ENCODE measurements around the gene CD40.
A peak's percentile ranks its signal among the peaks of the same experiment; 100 is the strongest.

Gene CD40

DNA sequence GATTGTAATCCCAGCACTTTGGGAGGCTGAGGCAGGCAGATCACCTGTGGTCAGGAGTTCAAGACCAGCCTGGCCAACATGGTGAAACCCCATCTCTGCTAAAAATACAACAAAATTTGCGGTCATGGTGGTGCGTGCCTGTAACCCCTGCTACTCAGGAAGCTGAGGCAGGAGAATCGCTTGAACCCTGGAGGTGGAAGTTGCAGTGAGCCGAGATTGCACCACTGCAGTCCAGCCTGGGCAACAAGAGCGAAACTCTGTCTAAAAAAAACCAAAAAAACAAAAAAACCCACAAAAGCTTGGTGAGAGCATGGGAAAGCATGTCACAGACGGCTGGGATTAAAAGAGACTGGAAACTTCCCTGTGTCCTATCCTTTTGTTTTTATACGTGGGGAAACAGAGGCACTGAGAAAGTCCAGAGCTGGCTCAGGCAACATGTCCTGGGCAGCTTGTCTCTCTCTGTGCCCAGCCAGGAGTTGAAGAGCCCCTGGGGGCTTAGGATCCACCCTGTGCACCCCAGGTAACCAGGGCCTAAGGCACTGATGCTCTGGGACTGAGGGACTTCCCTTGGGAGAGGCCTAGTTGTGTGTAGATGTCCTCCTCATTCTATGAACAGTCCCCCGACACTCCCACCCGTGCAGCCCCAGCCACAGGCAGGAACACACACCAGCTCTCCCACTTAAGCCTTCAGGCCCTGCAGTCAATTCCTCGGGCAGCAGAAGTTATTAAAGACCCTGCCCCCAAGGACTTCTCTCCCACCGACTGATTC lies 16.0 kb downstream of the CD40 start:
- Histone ChIP-seq H3K4me1 (no peaks in the 10 kb centered on the region), H3K4me3 (no peak overlapping the region), H3K9me3 (no peaks in the 10 kb centered on the region), H3K27me3 (ENCODE audit: low read depth) (peaks cover 33% of the 10 kb centered on the region; the same call in 1 of the 2 replicates), H3K36me3 (replicated peaks) (no peaks in the 10 kb centered on the region)
- DNase-seq (ENCODE audit: low spot score in 2 of 2) = no peak
- in situ Hi-C loops (cut with MboI; ENCODE audit: low sequenced_read_pairs) = loop anchor here (25.0 kb wide), 1 partner anchor 203 kb away; no protein-coding TSS in a partner anchor

DNA sequence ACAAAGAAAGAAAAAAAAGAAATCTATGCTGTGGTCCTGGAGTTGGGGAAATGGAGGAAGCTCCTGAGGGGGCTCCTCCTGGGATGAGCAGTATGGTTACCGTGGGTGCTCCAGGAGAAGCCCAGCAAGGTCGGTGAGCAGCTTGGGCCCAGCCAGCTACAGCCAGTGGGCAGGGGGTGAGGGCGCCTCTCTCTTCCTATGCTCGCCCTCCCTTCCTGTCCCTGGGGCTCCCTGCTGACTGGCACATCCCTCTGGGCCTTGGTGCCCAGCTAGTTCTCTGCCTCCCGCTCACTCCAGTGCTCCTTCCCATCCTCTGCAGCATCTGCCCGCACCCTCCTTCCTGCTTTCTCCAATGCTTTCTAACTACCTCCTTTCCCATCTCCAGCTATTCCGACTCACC lies 16.6 kb downstream of the CD40 start:
- no peak for DNase-seq (ENCODE audit: low spot score in 2 of 2)
- H3K4me1 ChIP-seq = no peaks in the 10 kb centered on the region
- no peaks in the 10 kb centered on the region for H3K9me3 ChIP-seq
- peaks cover 33% of the 10 kb centered on the region for H3K27me3 ChIP-seq (ENCODE audit: low read depth)
- H3K4me3 ChIP-seq = no peak overlapping the region
- no peaks in the 10 kb centered on the region for H3K36me3 ChIP-seq (replicated peaks)
- in situ Hi-C loops (cut with MboI; ENCODE audit: low sequenced_read_pairs) = loop anchor here (25.0 kb wide), 1 partner anchor 203 kb away; no protein-coding TSS in a partner anchor

DNA sequence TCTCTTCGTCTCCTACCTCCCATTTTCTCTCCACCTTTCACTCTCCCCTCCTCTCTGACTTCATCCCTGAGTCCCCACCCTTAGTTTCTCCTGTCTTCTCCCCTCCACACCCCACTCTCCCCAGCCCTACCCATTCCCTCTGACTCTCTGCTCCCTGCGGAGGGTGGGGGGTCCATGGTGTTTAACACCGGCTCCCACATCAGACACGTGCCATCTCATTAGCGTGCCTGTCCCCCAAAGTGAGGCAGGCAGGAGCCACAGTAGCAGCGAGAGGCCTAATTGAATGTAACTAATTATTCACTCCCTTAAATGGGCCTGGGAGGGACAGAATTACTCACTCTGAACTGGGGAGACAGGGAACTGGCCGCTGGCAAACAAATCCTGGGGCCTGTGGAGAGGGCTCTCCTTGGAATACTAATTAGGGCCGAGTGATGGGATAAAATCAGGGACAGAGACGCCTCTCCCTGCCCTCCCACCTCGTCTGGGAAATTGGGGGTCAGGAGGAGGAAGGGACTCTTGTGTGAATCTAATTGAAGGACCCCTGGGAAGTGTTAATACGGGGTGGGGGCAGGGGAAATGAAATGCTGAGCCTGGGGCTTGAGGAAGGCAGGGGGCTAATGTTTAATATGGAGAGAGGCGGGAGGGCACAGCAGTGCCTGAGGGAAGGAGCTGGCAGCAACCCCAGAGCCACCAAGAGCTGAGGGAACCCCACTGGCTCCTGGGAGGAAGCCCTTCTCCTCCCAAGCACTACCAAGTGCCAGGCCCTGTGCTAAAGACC lies 17.9 kb downstream of the CD40 start:
- Histone ChIP-seq H3K4me1 (no peaks in the 10 kb centered on the region), H3K36me3 (replicated peaks) (no peaks in the 10 kb centered on the region), H3K4me3 (no peak overlapping the region), H3K9me3 (no peaks in the 10 kb centered on the region), H3K27me3 (ENCODE audit: low read depth) (peaks cover 33% of the 10 kb centered on the region)
- no peak for DNase-seq (ENCODE audit: low spot score in 2 of 2)
- in situ Hi-C loops (cut with MboI; ENCODE audit: low sequenced_read_pairs) = loop anchor here (25.0 kb wide), 1 partner anchor 201 kb away; no protein-coding TSS in a partner anchor

DNA sequence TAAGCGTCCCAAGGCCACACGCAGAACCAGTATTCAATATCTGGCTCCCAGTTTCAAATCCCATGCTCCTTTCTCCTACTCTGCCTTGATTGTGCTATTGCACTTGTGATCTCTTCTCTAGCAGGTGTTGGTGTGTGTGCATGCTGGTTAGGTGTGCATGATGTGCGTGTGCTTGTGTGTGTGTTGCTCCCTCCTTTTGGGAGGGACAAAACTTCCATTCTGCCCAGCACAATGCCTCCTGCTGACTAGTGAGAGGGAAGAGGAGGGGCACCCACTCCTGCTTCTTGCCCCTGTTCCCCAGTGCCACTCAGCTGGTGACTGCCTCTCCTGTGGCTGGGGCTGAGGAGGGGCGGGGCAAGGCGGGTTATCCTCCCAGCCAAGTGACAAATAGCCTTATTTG lies 19.7 kb downstream of the CD40 start:
- Histone ChIP-seq H3K4me3 (no peak overlapping the region), H3K4me1 (no peaks in the 10 kb centered on the region), H3K36me3 (replicated peaks) (no peaks in the 10 kb centered on the region), H3K27me3 (ENCODE audit: low read depth) (peaks cover 37% of the 10 kb centered on the region), H3K9me3 (no peaks in the 10 kb centered on the region)
- in situ Hi-C loops (cut with MboI; ENCODE audit: low sequenced_read_pairs) = loop anchor here (25.0 kb wide), 1 partner anchor 199 kb away; no protein-coding TSS in a partner anchor
- no peak for DNase-seq (ENCODE audit: low spot score in 2 of 2)

DNA sequence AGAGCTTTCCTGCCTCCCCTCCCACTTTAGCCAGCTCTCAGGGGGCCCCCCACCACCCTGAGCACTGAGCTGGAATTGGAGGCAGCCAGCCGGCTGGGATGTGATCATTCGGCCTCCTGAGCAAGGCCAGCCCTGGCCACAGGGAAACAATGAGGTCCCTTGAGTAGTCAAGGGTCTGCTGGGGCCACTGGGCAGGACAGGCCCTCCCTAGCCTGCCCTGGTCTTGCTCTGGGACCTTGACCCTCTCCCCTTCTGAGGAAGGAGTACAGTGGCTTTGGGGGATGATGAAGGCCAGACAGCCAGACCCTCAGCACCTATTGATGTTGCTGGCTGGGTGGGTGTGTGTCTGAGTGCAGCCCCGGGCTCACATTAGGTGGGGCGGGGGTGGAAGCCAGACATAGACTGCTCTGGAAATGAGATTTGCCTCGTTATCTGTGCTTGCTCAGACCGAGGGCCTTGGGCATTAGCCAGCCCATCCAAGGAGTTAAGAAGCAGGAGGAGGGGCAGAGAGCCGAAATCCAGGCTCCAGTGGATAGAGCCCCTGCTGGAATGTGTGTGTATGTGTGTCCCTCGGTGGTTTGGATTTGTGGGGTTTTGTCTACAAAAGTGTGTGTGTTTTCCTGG lies 21.3 kb downstream of the CD40 start:
- DNase-seq (ENCODE audit: low spot score in 2 of 2) = no peak
- Histone ChIP-seq H3K4me3 (no peak overlapping the region), H3K9me3 (no peaks in the 10 kb centered on the region), H3K36me3 (replicated peaks) (no peaks in the 10 kb centered on the region), H3K4me1 (no peaks in the 10 kb centered on the region), H3K27me3 (ENCODE audit: low read depth) (peaks cover 49% of the 10 kb centered on the region)
- in situ Hi-C loops (cut with MboI; ENCODE audit: low sequenced_read_pairs) = loop anchor here (25.0 kb wide), 1 partner anchor 198 kb away; no protein-coding TSS in a partner anchor

DNA sequence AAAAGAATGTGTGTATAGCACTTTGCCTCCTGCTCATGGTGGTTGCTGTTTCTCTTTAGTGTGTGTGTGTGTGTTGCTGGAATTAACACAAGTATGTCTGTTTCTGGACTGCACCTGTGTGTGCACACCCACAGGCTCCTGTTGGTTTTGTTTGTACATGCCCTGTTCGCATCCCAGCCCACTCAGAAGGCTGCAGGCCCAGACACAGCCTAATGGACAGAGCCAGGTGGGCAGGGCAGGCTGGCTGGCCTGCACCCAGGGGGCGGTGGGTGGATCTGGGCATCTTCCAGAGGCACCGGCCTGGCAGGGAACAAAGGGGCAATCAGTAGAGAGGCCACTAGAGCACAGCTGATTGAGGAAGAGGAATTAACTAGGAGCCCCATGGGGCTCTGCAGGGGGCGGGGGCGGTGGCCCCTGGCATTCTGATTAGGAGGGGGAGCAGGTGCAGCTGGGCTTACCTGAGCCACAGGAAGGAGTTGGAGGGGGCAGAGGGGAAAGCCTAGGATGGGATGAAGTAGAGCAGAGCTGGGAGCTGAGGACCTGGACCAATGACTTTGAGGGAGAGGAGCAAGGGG lies 21.9 kb downstream of the CD40 start:
- Histone ChIP-seq H3K4me1 (no peaks in the 10 kb centered on the region), H3K36me3 (replicated peaks) (no peaks in the 10 kb centered on the region), H3K27me3 (ENCODE audit: low read depth) (peaks cover 53% of the 10 kb centered on the region), H3K4me3 (no peak overlapping the region), H3K9me3 (no peaks in the 10 kb centered on the region)
- in situ Hi-C loops (cut with MboI; ENCODE audit: low sequenced_read_pairs) = loop anchor here (25.0 kb wide), 1 partner anchor 197 kb away; no protein-coding TSS in a partner anchor
- no peak for DNase-seq (ENCODE audit: low spot score in 2 of 2)

DNA sequence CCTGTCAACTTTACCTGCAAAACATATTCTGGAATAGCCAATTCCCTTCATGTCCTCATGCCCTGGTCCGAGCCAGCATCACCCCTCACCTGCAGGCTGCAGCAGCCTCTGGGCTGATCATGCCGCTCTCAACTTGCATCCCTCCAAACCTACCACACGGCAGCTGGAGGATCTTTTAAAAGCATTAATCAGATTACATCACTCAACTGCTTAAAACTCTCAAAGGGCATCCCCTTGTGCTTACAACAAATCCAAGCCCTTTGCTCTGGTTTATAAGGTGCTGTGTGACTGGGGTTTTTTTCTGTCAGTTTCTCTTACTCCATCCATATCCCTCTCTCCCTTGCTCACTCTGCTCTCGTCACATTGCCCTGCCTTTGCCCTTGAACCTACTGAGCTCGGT lies 24.0 kb downstream of the CD40 start:
- no peak for DNase-seq (ENCODE audit: low spot score in 2 of 2)
- Histone ChIP-seq H3K4me3 (no peak overlapping the region), H3K27me3 (ENCODE audit: low read depth) (peaks cover 49% of the 10 kb centered on the region), H3K36me3 (replicated peaks) (no peaks in the 10 kb centered on the region), H3K4me1 (no peaks in the 10 kb centered on the region), H3K9me3 (no peaks in the 10 kb centered on the region)
- in situ Hi-C loops (cut with MboI; ENCODE audit: low sequenced_read_pairs) = loop anchor here (25.0 kb wide), 1 partner anchor 195 kb away; no protein-coding TSS in a partner anchor

DNA sequence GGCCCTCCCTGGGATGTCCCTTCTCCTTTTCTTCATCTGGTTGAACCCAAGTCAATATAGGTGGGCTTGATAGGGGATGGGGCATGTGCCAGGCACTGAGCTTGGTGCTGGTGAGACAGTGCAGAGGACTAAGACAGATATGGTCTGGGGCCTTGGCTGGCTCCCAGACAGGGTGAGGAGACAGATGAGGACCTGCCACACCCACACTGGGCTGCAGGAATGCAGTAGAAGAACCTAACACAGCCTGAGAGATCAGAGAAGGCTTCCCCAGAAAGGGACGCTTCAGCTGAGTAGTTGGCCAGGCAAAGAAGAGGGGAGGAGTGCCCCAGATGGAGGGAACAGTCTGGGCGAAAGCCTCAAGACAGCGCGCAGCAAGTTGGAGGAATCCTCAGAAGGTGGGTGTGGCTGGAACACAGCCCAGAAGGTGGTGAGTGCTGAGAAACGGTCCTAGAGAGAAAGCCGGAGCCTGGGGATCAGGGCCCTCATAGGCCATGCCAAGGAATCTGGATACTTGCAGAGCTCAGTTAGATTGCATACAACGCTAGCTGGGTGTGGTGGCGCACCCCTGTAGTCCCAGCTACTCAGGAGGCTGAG lies 26.4 kb downstream of the CD40 start:
- peaks cover 40% of the 10 kb centered on the region for H3K27me3 ChIP-seq (ENCODE audit: low read depth)
- no peak for DNase-seq (ENCODE audit: low spot score in 2 of 2)
- H3K9me3 ChIP-seq = no peaks in the 10 kb centered on the region
- H3K36me3 ChIP-seq (replicated peaks) = no peaks in the 10 kb centered on the region
- in situ Hi-C loops (cut with MboI; ENCODE audit: low sequenced_read_pairs) = loop anchor here (25.0 kb wide), 1 partner anchor 193 kb away; no protein-coding TSS in a partner anchor
- no peaks in the 10 kb centered on the region for H3K4me1 ChIP-seq
- no peak overlapping the region for H3K4me3 ChIP-seq

DNA sequence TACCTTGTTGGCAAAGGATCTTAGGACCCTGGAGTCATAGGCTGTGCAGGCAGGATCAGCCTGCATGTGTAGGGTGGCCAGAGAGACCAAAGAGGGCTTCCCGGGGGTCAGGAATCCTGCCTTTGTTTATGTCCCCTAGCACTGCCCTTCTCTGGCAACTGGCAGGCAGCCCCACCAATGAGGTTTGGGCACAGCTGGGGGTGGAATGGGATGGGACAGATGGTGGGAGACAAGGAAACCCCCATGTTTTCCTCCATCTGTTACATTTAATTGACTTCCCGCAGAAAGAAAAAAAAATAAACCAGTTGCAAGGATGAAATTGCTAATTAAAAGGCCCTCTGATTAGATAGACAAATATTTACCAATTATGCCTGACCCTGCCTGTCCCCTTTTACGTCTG lies 27.6 kb downstream of the CD40 start:
- Histone ChIP-seq H3K4me3 (no peak overlapping the region), H3K9me3 (no peaks in the 10 kb centered on the region), H3K27me3 (ENCODE audit: low read depth) (peaks cover 33% of the 10 kb centered on the region), H3K36me3 (replicated peaks) (no peaks in the 10 kb centered on the region), H3K4me1 (no peaks in the 10 kb centered on the region)
- DNase-seq (ENCODE audit: low spot score in 2 of 2) = no peak
- in situ Hi-C loops (cut with MboI; ENCODE audit: low sequenced_read_pairs) = loop anchor here (25.0 kb wide), 1 partner anchor 192 kb away; no protein-coding TSS in a partner anchor

DNA sequence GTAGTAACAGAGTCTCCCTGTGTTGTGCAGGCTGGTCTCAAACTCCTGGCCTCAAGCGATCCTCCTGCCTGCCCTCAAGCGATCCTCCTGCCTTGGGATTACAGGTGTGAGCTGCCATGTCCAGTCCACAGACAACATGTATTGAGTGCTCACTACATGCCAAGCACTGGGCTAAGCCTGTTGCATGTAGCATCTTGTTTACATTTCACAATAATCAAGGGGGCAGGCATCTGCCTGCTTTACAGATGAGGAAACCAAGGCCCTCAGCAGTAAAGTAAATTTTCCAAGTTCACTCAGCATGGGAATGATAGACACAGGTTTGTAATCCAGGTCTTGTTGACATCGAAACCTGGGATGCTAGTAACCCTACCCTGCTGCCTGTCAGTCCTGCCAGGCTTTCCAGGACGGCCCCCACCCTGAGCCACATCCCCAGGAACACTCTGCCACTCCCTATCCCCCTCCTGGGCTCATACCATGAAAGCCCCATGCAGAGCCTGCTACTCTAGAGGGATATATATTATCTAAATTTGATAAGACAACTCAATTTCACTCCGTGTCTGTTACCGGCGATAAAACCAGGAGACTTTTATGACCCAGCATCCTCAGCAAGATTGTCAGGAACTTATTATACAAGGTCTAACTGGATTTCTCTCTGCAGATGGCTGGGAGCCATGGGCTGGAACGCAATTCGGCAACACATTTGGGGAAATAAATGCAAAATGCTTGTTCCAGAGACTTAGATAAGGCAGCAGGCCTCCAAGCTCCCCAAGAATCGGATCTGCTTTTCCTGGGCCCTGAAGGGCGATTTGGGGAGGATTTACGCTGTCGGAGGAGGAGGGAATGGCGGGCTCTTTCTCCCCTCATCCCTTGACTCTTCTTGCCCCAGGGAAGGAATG lies 30.4 kb downstream of the CD40 start:
- no peaks in the 10 kb centered on the region for H3K36me3 ChIP-seq (replicated peaks)
- H3K9me3 ChIP-seq = no peaks in the 10 kb centered on the region
- H3K27me3 ChIP-seq (ENCODE audit: low read depth) = peaks cover 10% of the 10 kb centered on the region; the same call in 1 of the 2 replicates
- H3K4me1 ChIP-seq = no peaks in the 10 kb centered on the region
- in situ Hi-C loops (cut with MboI; ENCODE audit: low sequenced_read_pairs) = loop anchor here (25.0 kb wide), 1 partner anchor 189 kb away; no protein-coding TSS in a partner anchor
- no peak for DNase-seq (ENCODE audit: low spot score in 2 of 2)
- no peak overlapping the region for H3K4me3 ChIP-seq

DNA sequence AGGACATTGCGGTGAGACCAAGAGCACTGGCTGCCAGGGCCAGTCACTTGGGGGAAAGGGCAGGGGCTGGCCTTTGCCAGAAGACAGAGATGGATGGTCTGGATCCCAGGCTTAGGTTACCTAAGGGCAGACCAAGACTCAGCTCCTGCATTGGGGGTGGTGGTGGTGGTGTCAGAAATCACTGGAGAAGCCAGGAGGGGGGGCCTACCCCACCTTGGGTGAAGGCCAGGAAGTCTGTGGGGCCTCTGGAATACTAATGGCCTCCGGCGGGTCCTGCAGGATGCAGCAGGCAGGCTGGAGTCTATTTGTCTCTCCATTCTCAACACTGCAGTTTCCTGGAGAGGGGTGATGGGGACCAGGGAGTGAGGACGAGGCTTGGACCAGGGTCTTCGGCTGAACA lies 32.8 kb downstream of the CD40 start:
- no peak overlapping the region for H3K4me3 ChIP-seq
- no peaks in the 10 kb centered on the region for H3K4me1 ChIP-seq
- no peaks in the 10 kb centered on the region; the same call in 1 of the 2 replicates for H3K27me3 ChIP-seq (ENCODE audit: low read depth)
- no peak for DNase-seq (ENCODE audit: low spot score in 2 of 2)
- in situ Hi-C loops (cut with MboI; ENCODE audit: low sequenced_read_pairs) = no loop called here
- no peaks in the 10 kb centered on the region for H3K36me3 ChIP-seq (replicated peaks)
- H3K9me3 ChIP-seq = no peaks in the 10 kb centered on the region

DNA sequence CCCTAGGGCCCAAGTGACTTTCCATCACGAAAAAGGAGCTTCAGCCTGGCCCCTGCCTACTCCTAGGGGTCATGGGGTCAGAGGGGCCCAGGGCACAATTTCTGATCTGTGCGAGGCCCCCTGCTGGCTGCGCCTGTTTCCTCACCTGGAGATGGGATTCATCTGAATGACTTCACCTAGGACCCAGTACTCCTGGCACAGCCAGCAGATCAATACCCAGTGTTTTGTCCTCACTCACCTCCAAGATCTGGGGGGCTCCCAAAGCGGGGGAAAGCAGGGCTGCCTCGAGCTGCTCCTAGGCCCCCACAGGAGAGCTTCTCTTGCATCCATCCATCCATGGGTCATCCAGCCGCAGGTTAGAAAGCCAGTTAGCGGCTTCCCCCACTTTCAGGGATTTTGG lies 33.8 kb downstream of the CD40 start:
- Histone ChIP-seq H3K4me3 (no peak overlapping the region), H3K9me3 (no peaks in the 10 kb centered on the region), H3K36me3 (replicated peaks) (no peaks in the 10 kb centered on the region), H3K4me1 (no peaks in the 10 kb centered on the region), H3K27me3 (ENCODE audit: low read depth) (no peaks in the 10 kb centered on the region)
- in situ Hi-C loops (cut with MboI; ENCODE audit: low sequenced_read_pairs) = no loop called here
- DNase-seq (ENCODE audit: low spot score in 2 of 2) = peak in 1 of 2 experiments; percentile 56
